ENCODE results near the gene ITGA11. TPM values are rescaled to one million over a fixed set of nuclear protein-coding genes. Genes with fewer than 3 reads are reported as not detected.

Gene ITGA11
- total and polyA plus RNA-seq, 2 of the 4 experiments (the other 2 are of a cell fraction) = 4.1 to 6.6 TPM

DNA sequence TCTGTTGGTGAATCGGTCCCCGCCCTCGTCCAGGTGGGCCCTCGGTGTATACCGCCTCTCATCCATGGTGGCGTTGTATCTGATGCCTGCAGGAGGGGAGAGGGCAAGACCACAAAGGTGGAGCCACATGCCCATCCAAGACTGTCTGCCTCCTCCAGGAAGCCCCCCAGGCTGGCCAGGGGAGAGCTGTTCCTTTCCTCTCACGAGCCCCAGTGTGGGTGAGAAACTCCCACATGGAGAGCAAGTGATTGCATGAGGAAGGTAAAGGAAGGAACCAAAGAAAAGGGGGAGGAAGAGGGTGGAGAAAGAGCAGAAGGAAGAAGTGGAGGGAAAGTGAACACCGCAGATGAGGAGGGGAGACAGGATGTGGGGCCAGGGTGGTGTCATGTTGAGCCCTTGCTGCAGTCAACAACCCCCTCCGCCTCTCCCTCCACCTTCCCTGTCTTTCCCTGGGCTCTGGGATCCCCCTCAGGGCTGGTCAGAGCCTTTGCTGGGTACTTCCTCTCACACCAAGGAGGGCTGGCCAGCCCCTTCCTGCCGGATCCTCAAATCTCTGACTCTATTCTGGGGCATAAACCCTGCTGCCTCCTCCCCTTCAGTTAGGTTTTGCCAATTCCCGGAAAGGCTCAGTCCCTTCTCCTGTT, 105.1 kb downstream of the ITGA11 start:
- H2BK15ac ChIP-seq (ENCODE audit: low read depth, low read length) = no peak overlapping the region
- no peak overlapping the region for H3K23ac ChIP-seq (ENCODE audit: low read depth, low read length)
- no peak overlapping the region for H2AFZ ChIP-seq (replicated peaks; ENCODE audit: low read length, poor library complexity)
- ChIA-PET POLR2A (ENCODE audit: unreplicated experiment) (no interaction called here), CTCF (no interaction called here)
- ATAC-seq (ENCODE audit: low read depth) (no peak), DNase-seq (no peak)
- H3K9me1 ChIP-seq (ENCODE audit: insufficient read depth, low read length) = no peaks in the 10 kb centered on the region; the same call in 1 of the 2 replicates
- no peaks in the 10 kb centered on the region for H3K4me1 ChIP-seq (ENCODE audit: control insufficient read depth, insufficient read depth, low read length)
- H2BK120ac ChIP-seq (ENCODE audit: low read depth, low read length) = no peak overlapping the region
- no peak overlapping the region for H3K4me2 ChIP-seq (ENCODE audit: low read depth, low read length)
- no peak overlapping the region for H4K5ac ChIP-seq (ENCODE audit: low read depth, low read length)
- H2BK5ac ChIP-seq (ENCODE audit: low read depth, low read length, poor library complexity, severe bottlenecking) = no peak overlapping the region
- no peak overlapping the region for H3K4ac ChIP-seq (ENCODE audit: low read depth, low read length)
- no peak overlapping the region for H2BK20ac ChIP-seq (ENCODE audit: low read depth, low read length)
- no peak overlapping the region for H4K8ac ChIP-seq (ENCODE audit: low read depth in 2 of 2, low read length in 2 of 2)
- no peak overlapping the region for H3K14ac ChIP-seq (replicated peaks; ENCODE audit: low read depth, low read length)
- H3K79me1 ChIP-seq (ENCODE audit: low read depth in 1 of 2, low read length in 2 of 2) = no peaks in the 10 kb centered on the region
- peaks cover 7% of the 10 kb centered on the region; the same call in 1 of the 2 replicates for H3K36me3 ChIP-seq (ENCODE audit: control insufficient read depth, insufficient read depth, low read length)
- no peak overlapping the region for H2AK5ac ChIP-seq (ENCODE audit: low read depth, low read length)
- H3K9me3 ChIP-seq (ENCODE audit: control insufficient read depth, insufficient read depth, low read length) = no peaks in the 10 kb centered on the region
- intact Hi-C loops (cut with micrococcal nuclease) = no loop called here
- H3K18ac ChIP-seq (ENCODE audit: low read depth, low read length) = no peak overlapping the region
- H3K27me3 ChIP-seq (ENCODE audit: control insufficient read depth, insufficient read depth, low read length) = no peaks in the 10 kb centered on the region
- H3K56ac ChIP-seq (ENCODE audit: extremely low read depth, insufficient read depth, low read length) = no peak overlapping the region
- no TSS peak for BruUV-seq (replicated peaks)
- in situ Hi-C loops (cut with MboI; ENCODE audit: low sequenced_read_pairs) = no loop called here
- H4K91ac ChIP-seq (ENCODE audit: insufficient read depth, low read depth, low read length) = no peak overlapping the region
- TF ChIP-seq MAZ (IDR thresholded peaks at IDR 0.05; ENCODE audit: borderline replicate concordance, low read depth, low read length) (no peak), CEBPB (IDR thresholded peaks at IDR 0.05; ENCODE audit: low read depth, low read length) (no peak), BHLHE40 (IDR thresholded peaks at IDR 0.05; ENCODE audit: low read depth, low read length) (no peak), NFE2L2 (IDR thresholded peaks at IDR 0.05; ENCODE audit: low read depth, low read length) (no peak), RFX5 (IDR thresholded peaks at IDR 0.05; ENCODE audit: low read depth, low read length) (no peak), MAFK (IDR thresholded peaks at IDR 0.05; ENCODE audit: low read depth, low read length) (no peak), MXI1 (IDR thresholded peaks at IDR 0.05; ENCODE audit: borderline replicate concordance, low read depth, low read length) (no peak), RAD21 (IDR thresholded peaks at IDR 0.05; ENCODE audit: low read length) (no peak), POLR2A (IDR thresholded peaks at IDR 0.05; ENCODE audit: low read depth, low read length) (no peak), RCOR1 (IDR thresholded peaks at IDR 0.05; ENCODE audit: insufficient replicate concordance, low read length) (no peak), SMC3 (IDR thresholded peaks at IDR 0.05; ENCODE audit: low read depth, low read length) (no peak), CHD1 (IDR thresholded peaks at IDR 0.05; ENCODE audit: low read depth, low read length) (no peak), FOS (IDR thresholded peaks at IDR 0.05; ENCODE audit: low read depth, low read length) (no peak)
- TF ChIP-seq, protein P1, sequence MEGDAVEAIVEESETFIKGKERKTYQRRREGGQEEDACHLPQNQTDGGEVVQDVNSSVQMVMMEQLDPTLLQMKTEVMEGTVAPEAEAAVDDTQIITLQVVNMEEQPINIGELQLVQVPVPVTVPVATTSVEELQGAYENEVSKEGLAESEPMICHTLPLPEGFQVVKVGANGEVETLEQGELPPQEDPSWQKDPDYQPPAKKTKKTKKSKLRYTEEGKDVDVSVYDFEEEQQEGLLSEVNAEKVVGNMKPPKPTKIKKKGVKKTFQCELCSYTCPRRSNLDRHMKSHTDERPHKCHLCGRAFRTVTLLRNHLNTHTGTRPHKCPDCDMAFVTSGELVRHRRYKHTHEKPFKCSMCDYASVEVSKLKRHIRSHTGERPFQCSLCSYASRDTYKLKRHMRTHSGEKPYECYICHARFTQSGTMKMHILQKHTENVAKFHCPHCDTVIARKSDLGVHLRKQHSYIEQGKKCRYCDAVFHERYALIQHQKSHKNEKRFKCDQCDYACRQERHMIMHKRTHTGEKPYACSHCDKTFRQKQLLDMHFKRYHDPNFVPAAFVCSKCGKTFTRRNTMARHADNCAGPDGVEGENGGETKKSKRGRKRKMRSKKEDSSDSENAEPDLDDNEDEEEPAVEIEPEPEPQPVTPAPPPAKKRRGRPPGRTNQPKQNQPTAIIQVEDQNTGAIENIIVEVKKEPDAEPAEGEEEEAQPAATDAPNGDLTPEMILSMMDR (conservative IDR thresholded peaks at IDR 0.05; ENCODE audit: low read depth, low read length) = no peak
- TF ChIP-seq, protein P2, sequence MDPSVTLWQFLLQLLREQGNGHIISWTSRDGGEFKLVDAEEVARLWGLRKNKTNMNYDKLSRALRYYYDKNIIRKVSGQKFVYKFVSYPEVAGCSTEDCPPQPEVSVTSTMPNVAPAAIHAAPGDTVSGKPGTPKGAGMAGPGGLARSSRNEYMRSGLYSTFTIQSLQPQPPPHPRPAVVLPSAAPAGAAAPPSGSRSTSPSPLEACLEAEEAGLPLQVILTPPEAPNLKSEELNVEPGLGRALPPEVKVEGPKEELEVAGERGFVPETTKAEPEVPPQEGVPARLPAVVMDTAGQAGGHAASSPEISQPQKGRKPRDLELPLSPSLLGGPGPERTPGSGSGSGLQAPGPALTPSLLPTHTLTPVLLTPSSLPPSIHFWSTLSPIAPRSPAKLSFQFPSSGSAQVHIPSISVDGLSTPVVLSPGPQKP (IDR thresholded peaks at IDR 0.05; ENCODE audit: borderline replicate concordance, low read depth, low read length) = no peak
- TF ChIP-seq, protein P3, sequence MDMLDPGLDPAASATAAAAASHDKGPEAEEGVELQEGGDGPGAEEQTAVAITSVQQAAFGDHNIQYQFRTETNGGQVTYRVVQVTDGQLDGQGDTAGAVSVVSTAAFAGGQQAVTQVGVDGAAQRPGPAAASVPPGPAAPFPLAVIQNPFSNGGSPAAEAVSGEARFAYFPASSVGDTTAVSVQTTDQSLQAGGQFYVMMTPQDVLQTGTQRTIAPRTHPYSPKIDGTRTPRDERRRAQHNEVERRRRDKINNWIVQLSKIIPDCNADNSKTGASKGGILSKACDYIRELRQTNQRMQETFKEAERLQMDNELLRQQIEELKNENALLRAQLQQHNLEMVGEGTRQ (IDR thresholded peaks at IDR 0.05; ENCODE audit: low read depth, low read length) = no peak
- 50% methylated on average over 1 of the region's 11 CpGs; no CpG with 5 or more reads in 1 of the 2 experiments for WGBS, 2 experiments (ENCODE audit: extremely low coverage in 2 of 2, insufficient read length in 1 of 2)
- no peak overlapping the region for H3K4me3 ChIP-seq (ENCODE audit: insufficient read depth, low read depth, low read length)
- H2AK9ac ChIP-seq (replicated peaks; ENCODE audit: low read depth, low read length, poor library complexity) = peak overlapping the region; percentile 4
- no peak overlapping the region for H3K9ac ChIP-seq (ENCODE audit: low read depth, low read length)
- no peaks in the 10 kb centered on the region for H4K20me1 ChIP-seq (ENCODE audit: insufficient read depth, low read length)
- dilution Hi-C loops (cut with HindIII; ENCODE audit: low sequenced_read_pairs, unreplicated experiment) = no loop called here
- H3K27ac ChIP-seq (ENCODE audit: insufficient read depth, low read length) = no peak overlapping the region

Data from IMR-90 (cell line).